Epidermal melanocyte (primary cell): ENCODE measurements around the gene TPK1.
"Not testable (repeated sequence)": the region's sequence is repeated elsewhere in the genome, so short reads cannot be mapped to it uniquely, and the experiment has no call there.

Experiments
- DNase-seq: peaks from one replicate; pipeline ENCODE4 v3.0.0; 2011; ENCODE audit warnings: low spot score; ENCODE audit not compliant: insufficient read length

The TPK1 gene

GRCh38 chr7:144641389-144642044, 194.3 kb downstream of the TPK1 start:
- DNase-seq: no peak

GRCh38 chr7:144632724-144633123, 203.1 kb downstream of the TPK1 start:
- no peak for DNase-seq

- no peak for DNase-seq
These were observed 206.3 kb downstream of the TPK1 start for GRCh38 chr7:144629598-144629997.

GRCh38 chr7:144629011-144629410, 206.8 kb downstream of the TPK1 start:
- no peak for DNase-seq

GRCh38 chr7:144628176-144628575, 207.7 kb downstream of the TPK1 start:
- DNase-seq: no peak

- DNase-seq: no peak
These were observed 213.1 kb downstream of the TPK1 start for GRCh38 chr7:144622745-144623144.

GRCh38 chr7:144606261-144606660, 229.6 kb downstream of the TPK1 start:
- DNase-seq: no peak

GRCh38 chr7:144596953-144597352, 238.9 kb downstream of the TPK1 start:
- no peak for DNase-seq

GRCh38 chr7:144594580-144594979, 241.3 kb downstream of the TPK1 start:
- DNase-seq: no peak

- DNase-seq: no peak
These were observed 247.2 kb downstream of the TPK1 start for GRCh38 chr7:144588559-144589051.

- DNase-seq: no peak
These were observed 248.2 kb downstream of the TPK1 start for GRCh38 chr7:144587701-144588100.

GRCh38 chr7:144584726-144585125, 251.1 kb downstream of the TPK1 start:
- no peak for DNase-seq

GRCh38 chr7:144579687-144580086, 256.2 kb downstream of the TPK1 start:
- DNase-seq: no peak

GRCh38 chr7:144575456-144575855, 260.4 kb downstream of the TPK1 start:
- DNase-seq: no peak

GRCh38 chr7:144574753-144575152, 261.1 kb downstream of the TPK1 start:
- DNase-seq: not testable (repeated sequence)

GRCh38 chr7:144568233-144568632, 267.6 kb downstream of the TPK1 start:
- DNase-seq: no peak

GRCh38 chr7:144565586-144565985, 270.3 kb downstream of the TPK1 start:
- no peak for DNase-seq

- no peak for DNase-seq
These were observed 286.0 kb downstream of the TPK1 start for GRCh38 chr7:144549861-144550260.

- DNase-seq: no peak
These were observed 287.3 kb downstream of the TPK1 start for GRCh38 chr7:144548556-144548955.

GRCh38 chr7:144547888-144548287, 288.0 kb downstream of the TPK1 start:
- no peak for DNase-seq

GRCh38 chr7:144546782-144547181, 289.1 kb downstream of the TPK1 start:
- no peak for DNase-seq

GRCh38 chr7:144545330-144545729, 290.5 kb downstream of the TPK1 start:
- no peak for DNase-seq

GRCh38 chr7:144534655-144535395, 301.0 kb downstream of the TPK1 start:
- DNase-seq: no peak
